Measurements from ENCODE around the gene MT1G.

DNA sequence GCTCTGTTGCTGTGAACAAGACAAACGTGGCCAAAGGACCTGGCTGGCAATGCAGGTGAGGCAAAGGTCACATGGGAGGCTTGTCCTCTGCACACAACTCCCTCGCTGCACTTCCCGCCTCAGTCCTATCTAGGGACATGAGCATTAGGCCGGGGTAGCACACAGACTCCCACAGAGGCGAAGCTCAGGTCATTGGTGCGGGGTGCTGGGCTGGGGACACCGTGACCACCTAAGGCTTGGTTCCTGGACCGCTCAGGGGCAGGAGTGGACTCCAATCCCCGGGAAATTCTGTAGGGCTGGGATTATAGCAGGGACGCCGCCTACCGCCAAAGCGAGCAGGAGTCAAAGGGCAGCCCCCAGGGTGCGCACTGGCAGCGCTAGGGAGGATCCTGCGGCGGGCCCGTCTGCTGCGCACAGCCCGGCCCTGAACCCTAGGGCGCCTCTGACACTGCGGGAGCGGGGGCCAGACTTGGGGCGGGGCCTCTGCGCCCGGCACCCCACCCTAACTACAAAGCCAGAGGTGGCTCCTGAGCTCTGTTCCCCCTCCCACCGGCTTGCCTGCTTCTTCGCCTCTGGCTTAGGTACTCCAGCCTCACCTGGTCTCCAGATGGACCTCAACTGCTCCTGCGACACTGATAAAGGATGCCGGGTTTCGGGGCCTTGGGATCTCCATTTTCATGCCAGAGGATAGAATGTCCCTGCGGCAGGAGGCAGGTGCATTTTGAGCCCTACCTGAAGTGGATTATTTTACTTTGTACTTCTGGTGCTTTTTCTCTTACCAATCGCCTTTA, 20.0 kb downstream of the MT1G start:
- TF ChIP-seq, protein P1, sequence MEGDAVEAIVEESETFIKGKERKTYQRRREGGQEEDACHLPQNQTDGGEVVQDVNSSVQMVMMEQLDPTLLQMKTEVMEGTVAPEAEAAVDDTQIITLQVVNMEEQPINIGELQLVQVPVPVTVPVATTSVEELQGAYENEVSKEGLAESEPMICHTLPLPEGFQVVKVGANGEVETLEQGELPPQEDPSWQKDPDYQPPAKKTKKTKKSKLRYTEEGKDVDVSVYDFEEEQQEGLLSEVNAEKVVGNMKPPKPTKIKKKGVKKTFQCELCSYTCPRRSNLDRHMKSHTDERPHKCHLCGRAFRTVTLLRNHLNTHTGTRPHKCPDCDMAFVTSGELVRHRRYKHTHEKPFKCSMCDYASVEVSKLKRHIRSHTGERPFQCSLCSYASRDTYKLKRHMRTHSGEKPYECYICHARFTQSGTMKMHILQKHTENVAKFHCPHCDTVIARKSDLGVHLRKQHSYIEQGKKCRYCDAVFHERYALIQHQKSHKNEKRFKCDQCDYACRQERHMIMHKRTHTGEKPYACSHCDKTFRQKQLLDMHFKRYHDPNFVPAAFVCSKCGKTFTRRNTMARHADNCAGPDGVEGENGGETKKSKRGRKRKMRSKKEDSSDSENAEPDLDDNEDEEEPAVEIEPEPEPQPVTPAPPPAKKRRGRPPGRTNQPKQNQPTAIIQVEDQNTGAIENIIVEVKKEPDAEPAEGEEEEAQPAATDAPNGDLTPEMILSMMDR (IDR thresholded peaks at IDR 0.05) = no peak
- no peak for TF ChIP-seq POLR2A (IDR thresholded peaks at IDR 0.05)

All from heart left ventricle (tissue), 13 donors.